Gastrocnemius medialis (tissue), 4 donors: Measurements from ENCODE around the gene LTB. TPM values are rescaled to one million over a fixed set of nuclear protein-coding genes. Genes with fewer than 3 reads are reported as not detected.

ENCODE experiments used
- ATAC-seq, 2 donors: fragments of 150-250 bp; one replicate each; pipeline ENCODE4 v1.9.1; 2016
- DNase-seq, 2 donors: peaks; one replicate each; pipeline ENCODE4 v3.0.0-alpha.2; 2019
- H3K27ac ChIP-seq, 4 donors: fragments of 200-600 bp; sonication (generic); 1 replicate in 1 of 4; 2 replicates in 3 of 4; pipeline ENCODE4 v1.5.1; 2016 to 2018; ENCODE audit warnings: mild to moderate bottlenecking in 2 of 4, moderate library complexity in 1 of 4
- H3K27me3 ChIP-seq, 3 donors: fragments of 200-600 bp; sonication (generic) in 2 of 3; 1 replicate in 1 of 3; 2 replicates in 2 of 3; pipeline versions ENCODE4 v1.5.1 to v1.6.0; 2016 to 2019; ENCODE audit warnings: mild to moderate bottlenecking in 1 of 3, moderate library complexity in 1 of 3
- H3K36me3 ChIP-seq, 2 donors: fragments of 200-600 bp; sonication (generic) in 1 of 2; one replicate each; pipeline ENCODE4 v1.5.1; 2017 to 2018
- H3K4me1 ChIP-seq, 2 donors: fragments of 200-600 bp; sonication (generic) in 1 of 2; one replicate each; pipeline ENCODE4 v1.5.1; 2016 to 2017; ENCODE audit warnings: mild to moderate bottlenecking in 2 of 2
- H3K4me3 ChIP-seq, 4 donors: fragments of 200-600 bp; sonication (generic) in 3 of 4; 1 replicate in 1 of 4; 2 replicates in 3 of 4; pipeline ENCODE4 v1.5.1; 2016 to 2019; ENCODE audit warnings: mild to moderate bottlenecking in 2 of 4
- H3K9me3 ChIP-seq, 3 donors: fragments of 200-600 bp; sonication (generic) in 2 of 3; 1 replicate in 1 of 3; 2 replicates in 2 of 3; pipeline ENCODE4 v1.5.1; 2016 to 2019
- CTCF ChIP-seq, 5 experiments: fragments of 450-650 bp in 3 of 5; fragments of 200-600 bp in 2 of 5; sonication (generic) in 2 of 5; IDR thresholded peaks in 4 of 5; conservative IDR thresholded peaks in 1 of 5; 1 replicate in 4 of 5; 2 replicates in 1 of 5; pipeline ENCODE4 v1.5.1; 2016 to 2019; ENCODE audit warnings: antibody characterized with exemption in 5 of 5, mild to moderate bottlenecking in 3 of 5, moderate library complexity in 3 of 5
- POLR2A ChIP-seq, 2 donors: fragments of 450-650 bp; IDR thresholded peaks; one replicate each; pipeline ENCODE4 v1.6.1; 2017; ENCODE audit warnings: antibody characterized with exemption in 2 of 2, mild to moderate bottlenecking in 2 of 2, moderate library complexity in 2 of 2
- in situ Hi-C, 4 donors: fragments of 200-750 bp; cut with MboI; loops; one replicate each; pipeline versions ENCODE4 v1.15.0 to v1.8.0; 2017; ENCODE audit warnings: low sequenced_read_pairs in 4 of 4
- intact Hi-C: fragments of 100-400 bp; cut with DNase I; formaldehyde crosslinking; loops from one replicate; pipeline ENCODE4 v1.15.1; 2023; ENCODE audit warnings: low total_unique reads
- total RNA-seq, 4 donors: library from RNA; depleted of rRNA; stranded (reverse); fragments of >200 nt; gene quantifications; one replicate each; pipeline versions ENCODE4 v1.1.0 to v1.2.3, GENCODE V29; 2016

Gene LTB
- total RNA-seq, 4 donors from 2014 or later = not detected

- H3K9me3 ChIP-seq = no peaks in the 10 kb centered on the region
- intact Hi-C loops (no loop called here), in situ Hi-C loops (no loop called here)
- no peaks in the 10 kb centered on the region for H3K27me3 ChIP-seq
- no peak overlapping the region for H3K4me3 ChIP-seq
- TF ChIP-seq POLR2A (IDR thresholded peaks at IDR 0.05) = no peak
- TF ChIP-seq CTCF (IDR thresholded peaks at IDR 0.05 in 4 of 5, conservative IDR thresholded peaks at IDR 0.05 in 1 of 5) = no peak
- H3K36me3 ChIP-seq = no peaks in the 10 kb centered on the region
- no peak overlapping the region for H3K27ac ChIP-seq
- ATAC-seq (no peak), DNase-seq (no peak)
- H3K4me1 ChIP-seq = peaks cover 12 to 13% of the 10 kb centered on the region in 2 donors
These were observed 34.8 kb upstream of the LTB start for GRCh38 chr6:31617010-31617409.

- Histone ChIP-seq H3K4me3 (peak overlapping the region in 1 of 4 donors; percentile 27), H3K27me3 (no peaks in the 10 kb centered on the region), H3K27ac (no peak overlapping the region), H3K9me3 (no peaks in the 10 kb centered on the region), H3K36me3 (no peaks in the 10 kb centered on the region), H3K4me1 (peaks cover 4% of the 10 kb centered on the region in 2 donors)
- ATAC-seq = no peak
- intact Hi-C loops (no loop called here), in situ Hi-C loops (no loop called here)
- TF ChIP-seq POLR2A (IDR thresholded peaks at IDR 0.05) = no peak
- no peak for TF ChIP-seq CTCF (IDR thresholded peaks at IDR 0.05 in 4 of 5, conservative IDR thresholded peaks at IDR 0.05 in 1 of 5)
- DNase-seq = no peak
These were observed 33.5 kb upstream of the LTB start for GRCh38 chr6:31615748-31616147.

GRCh38 chr6:31614684-31615578, 32.7 kb upstream of the LTB start, which contains the start of gene AIF1:
AIF1 (plus strand) TSS chr6:31615234; CDS start chr6:31615330, 96 bp downstream.
- Histone ChIP-seq H3K27ac (no peak within 1 kb of the TSS), H3K36me3 (no peaks in the 10 kb centered on the region), H3K4me1 (peaks cover 4% of the 10 kb centered on the region in 2 donors), H3K4me3 (peak within 1 kb of the TSS in 1 of 4 donors; percentile 27), H3K27me3 (no peaks in the 10 kb centered on the region), H3K9me3 (no peaks in the 10 kb centered on the region)
- TF ChIP-seq POLR2A (IDR thresholded peaks at IDR 0.05) (no peak), CTCF (IDR thresholded peaks at IDR 0.05 in 4 of 5, conservative IDR thresholded peaks at IDR 0.05 in 1 of 5) (no peak)
- in situ Hi-C loops (no loop called here), intact Hi-C loops (no loop called here)
- ATAC-seq (no peak), DNase-seq (no peak)

GRCh38 chr6:31614075-31614619, 31.9 kb upstream of the LTB start:
- H3K4me3 ChIP-seq = no peak overlapping the region

More at GRCh38 chr6:31614075-31614619, 31.9 kb upstream of the LTB start:
- ATAC-seq (no peak), DNase-seq (no peak)
- in situ Hi-C loops (no loop called here), intact Hi-C loops (no loop called here)
- Histone ChIP-seq H3K9me3 (no peaks in the 10 kb centered on the region), H3K27ac (no peak overlapping the region), H3K4me1 (no peaks in the 10 kb centered on the region), H3K36me3 (no peaks in the 10 kb centered on the region), H3K27me3 (no peaks in the 10 kb centered on the region)
- TF ChIP-seq CTCF (IDR thresholded peaks at IDR 0.05 in 4 of 5, conservative IDR thresholded peaks at IDR 0.05 in 1 of 5) (no peak), POLR2A (IDR thresholded peaks at IDR 0.05) (no peak)
